Activated CD4-positive, alpha-beta T cell treated with anti-CD3 and anti-CD28 coated beads, Interleukin-2, amount 10 ng/mL, durations not matched to agents 7 days and 5 days (primary cell): Measurements from ENCODE around the gene ZBTB3. TPM values are rescaled to one million over a fixed set of nuclear protein-coding genes. Genes with fewer than 3 reads are reported as not detected.
A peak's percentile ranks its signal among the peaks of the same experiment; 100 is the strongest.

Experiments
- CTCF ChIA-PET: fragments of 350-600 bp; sonication (Branson Sonifier 250); formaldehyde crosslinking; loops from one replicate; lab custom pipeline; 2021; ENCODE audit warnings: antibody characterized with exemption; lab: Charles Lee
- POLR2A ChIA-PET: fragments of 350-600 bp; sonication (Branson Sonifier 250); formaldehyde crosslinking; loops from one replicate; lab custom pipeline; 2021; ENCODE audit warnings: antibody characterized with exemption; lab: Charles Lee
- DNase-seq: peaks from one replicate; pipeline ENCODE4 v3.0.0-alpha.2; 2020
- H3K27ac Mint-ChIP-seq: one replicate; pipeline ENCODE4 v1.8.0; 2021; ENCODE audit warnings: mild to moderate bottlenecking, moderate library complexity, mixed read lengths
- H3K27me3 Mint-ChIP-seq: one replicate; pipeline ENCODE4 v1.8.0; 2021; ENCODE audit warnings: mixed read lengths
- H3K36me3 Mint-ChIP-seq: one replicate; pipeline ENCODE4 v1.8.0; 2021; ENCODE audit warnings: low read depth, mixed read lengths
- H3K4me1 Mint-ChIP-seq: one replicate; pipeline ENCODE4 v1.8.0; 2021; ENCODE audit warnings: mixed read lengths
- H3K4me3 Mint-ChIP-seq: one replicate; pipeline ENCODE4 v1.8.0; 2021; ENCODE audit warnings: mild to moderate bottlenecking, moderate library complexity, mixed read lengths
- H3K9me3 Mint-ChIP-seq: one replicate; pipeline ENCODE4 v1.8.0; 2021; ENCODE audit warnings: mixed read lengths
- microRNA-seq: library from miRNA; unstranded; fragments of <30 nt; microRNA quantifications from one replicate; pipeline ENCODE4 v1.2.0, GENCODE V29; 2021; ENCODE audit warnings: borderline microRNAs expressed, borderline replicate concordance
- total RNA-seq, 2 experiments: library from RNA; stranded (reverse); gene quantifications; one replicate each; pipeline ENCODE4 v1.2.3, GENCODE V29; 2021

ZBTB3 gene
- total RNA-seq, 2 experiments from 2014 or later: 14.3 to 18.5 TPM

DNA sequence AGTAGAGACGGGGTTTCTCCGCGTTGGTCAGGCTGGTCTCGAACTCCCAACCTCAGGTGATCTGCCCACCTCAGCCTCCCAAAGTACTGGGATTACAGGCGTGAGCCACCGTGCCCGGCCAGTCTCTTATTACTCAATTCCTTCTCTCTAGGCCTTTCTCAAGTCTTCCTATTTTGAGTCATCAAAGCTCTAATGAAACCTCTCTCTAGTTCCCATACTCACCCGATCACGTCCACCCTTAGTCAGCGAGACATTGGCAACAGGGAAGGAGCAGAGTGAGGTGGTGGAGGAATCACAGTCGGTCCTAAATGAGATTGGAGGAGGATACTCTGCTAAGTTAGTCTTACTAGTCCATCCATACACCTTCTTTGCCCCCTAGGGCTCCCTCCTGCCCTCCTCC, 51.7 kb downstream of the ZBTB3 start:
- ChIA-PET CTCF (interaction anchor here (1.2 to 1.4 kb wide), 2 partner anchors 10 to 108 kb away, joined by 3 to 6 read pairs; no protein-coding TSS in a partner anchor), POLR2A (no interaction called here)
- Mint-ChIP-seq H3K27ac (no peak overlapping the region), H3K36me3 (peaks cover 25% of the 10 kb centered on the region), H3K27me3 (no peaks in the 10 kb centered on the region), H3K4me1 (peaks cover 21% of the 10 kb centered on the region), H3K9me3 (no peaks in the 10 kb centered on the region), H3K4me3 (no peak overlapping the region)
- DNase-seq: no peak

Small RNA genes within 50 kb of the gene (microRNA-seq; reads per million reads assigned to microRNA genes)
- gene MIR6514 (2.1 reads per million, percentile 5 among the genes with 10 or more reads in this experiment), gene MIR6748 (not detected)

Other genes starting within 250 kb of the ZBTB3 start
- gene AHNAK, start 207.4 kb downstream of the ZBTB3 start, total RNA-seq: 100 to 1,000 TPM; 206 to 237 TPM
- 1,000 to 10,000 TPM; 1,239 to 1,470 TPM for gene EEF1G, start 180.3 kb downstream of the ZBTB3 start, total RNA-seq
- gene TUT1, start 162.6 kb downstream of the ZBTB3 start, total RNA-seq: 10 to 100 TPM; 24.1 to 26.0 TPM
- gene MTA2, start 152.3 kb downstream of the ZBTB3 start, total RNA-seq: 100 to 1,000 TPM; 270 to 299 TPM
- 100 to 1,000 TPM; 137 to 144 TPM for gene EML3, start 141.4 kb downstream of the ZBTB3 start, total RNA-seq
- gene ROM1, start 140.9 kb downstream of the ZBTB3 start, total RNA-seq: 1 to 10 TPM; 1.0 to 1.3 TPM
- gene B3GAT3, start 132.2 kb downstream of the ZBTB3 start, total RNA-seq: 10 to 100 TPM; 63.4 to 71.1 TPM
- gene GANAB, start 107.5 kb downstream of the ZBTB3 start, total RNA-seq: 100 to 1,000 TPM; 290 to 291 TPM
- 10 to 100 TPM; 26.3 to 27.6 TPM for gene INTS5, start 100.9 kb downstream of the ZBTB3 start, total RNA-seq
- 10 to 100 TPM; 86.0 to 93.9 TPM for gene C11orf98, start 89.0 kb downstream of the ZBTB3 start, total RNA-seq
- 10 to 100 TPM; 11.0 to 18.2 TPM for gene CSKMT, start 88.8 kb downstream of the ZBTB3 start, total RNA-seq
- gene UQCC3, start 82.5 kb downstream of the ZBTB3 start, total RNA-seq: 1 to 10 TPM; 6.7 to 7.4 TPM
- 10 to 100 TPM; 19.5 to 21.3 TPM for gene LBHD1, start 81.9 kb downstream of the ZBTB3 start, total RNA-seq
- gene UBXN1, start 75.1 kb downstream of the ZBTB3 start, total RNA-seq: 100 to 1,000 TPM; 126 to 146 TPM
- under 1 TPM; 0.17 to 0.40 TPM for gene LRRN4CL, start 64.6 kb downstream of the ZBTB3 start, total RNA-seq
- gene BSCL2, start 46.7 kb downstream of the ZBTB3 start, total RNA-seq: 10 to 100 TPM; 28.3 to 41.0 TPM
- gene GNG3, start 46.5 kb downstream of the ZBTB3 start, total RNA-seq: not detected
- 10 to 100 TPM; 67.9 to 69.0 TPM for gene HNRNPUL2, start 26.7 kb downstream of the ZBTB3 start, total RNA-seq
- 10 to 100 TPM; 51.1 to 59.9 TPM for gene TTC9C, start 25.7 kb downstream of the ZBTB3 start, total RNA-seq
- gene POLR2G, start 7.4 kb upstream of the ZBTB3 start, total RNA-seq: 10 to 100 TPM; 87.2 to 99.8 TPM
- 10 to 100 TPM; 17.7 to 19.4 TPM for gene TAF6L, start 17.2 kb upstream of the ZBTB3 start, total RNA-seq
- gene TMEM179B, start 33.2 kb upstream of the ZBTB3 start, total RNA-seq: 10 to 100 TPM; 46.8 to 55.9 TPM
- 10 to 100 TPM; 17.9 to 19.4 TPM for gene TMEM223, start 37.8 kb upstream of the ZBTB3 start, total RNA-seq
- 100 to 1,000 TPM; 110 to 121 TPM for gene NXF1, start 51.3 kb upstream of the ZBTB3 start, total RNA-seq
- gene STX5, start 77.9 kb upstream of the ZBTB3 start, total RNA-seq: 10 to 100 TPM; 34.1 to 41.0 TPM
- under 1 TPM in 1 of 2 experiments, not detected in 1; 0.48 TPM for gene TEX54, start 78.7 kb upstream of the ZBTB3 start, total RNA-seq
- gene WDR74, start 85.4 kb upstream of the ZBTB3 start, total RNA-seq: 10 to 100 TPM; 53.8 to 60.4 TPM
- 100 to 1,000 TPM; 153 to 157 TPM for gene SLC3A2, start 126.7 kb upstream of the ZBTB3 start, total RNA-seq
- not detected for gene CHRM1, start 167.2 kb upstream of the ZBTB3 start, total RNA-seq
- not detected for gene SLC22A6, start 230.8 kb upstream of the ZBTB3 start, total RNA-seq